Endodermal cell (in vitro differentiated cells): ENCODE results near the gene ZCCHC14. TPM values are rescaled to one million over a fixed set of nuclear protein-coding genes. Genes with fewer than 3 reads are reported as not detected.
A peak's percentile ranks its signal among the peaks of the same experiment; 100 is the strongest.
"Not testable (repeated sequence)": the region's sequence is repeated elsewhere in the genome, so short reads cannot be mapped to it uniquely, and the experiment has no call there.

ENCODE experiments used
- DNase-seq: peaks from one replicate; pipeline ENCODE4 v3.0.0-alpha.2; 2017
- H3K27ac ChIP-seq: 2 replicates; pipeline ENCODE4 v1.5.1; 2013; ENCODE audit warnings: mild to moderate bottlenecking, low read depth, low read length, moderate library complexity
- H3K27me3 ChIP-seq: 2 replicates; pipeline ENCODE4 v1.6.1; 2013; ENCODE audit warnings: mild to moderate bottlenecking, low read length, moderate library complexity; ENCODE audit not compliant: insufficient read depth, control insufficient read depth, poor library complexity, severe bottlenecking
- H3K36me3 ChIP-seq: 2 replicates; pipeline ENCODE4 v1.7.0; 2013; ENCODE audit warnings: mild to moderate bottlenecking, low read length, moderate library complexity; ENCODE audit not compliant: control insufficient read depth, insufficient read depth
- H3K4me1 ChIP-seq: one replicate; pipeline ENCODE4 v1.7.0; 2013; ENCODE audit warnings: low read length; ENCODE audit not compliant: control insufficient read depth, insufficient read depth
- H3K4me3 ChIP-seq: 2 replicates; pipeline ENCODE4 v1.5.1; 2013; ENCODE audit warnings: mild to moderate bottlenecking, low read length, moderate library complexity
- H3K9ac ChIP-seq: 2 replicates; pipeline ENCODE4 v1.6.1; 2013; ENCODE audit warnings: mild to moderate bottlenecking, low read length, moderate library complexity; ENCODE audit not compliant: poor library complexity, severe bottlenecking; ENCODE audit errors: extremely low read depth
- H3K9me3 ChIP-seq: 2 replicates; pipeline ENCODE4 v1.6.1; 2013; ENCODE audit warnings: mild to moderate bottlenecking, low read length, moderate library complexity; ENCODE audit not compliant: control insufficient read depth
- H3K27ac Mint-ChIP-seq: 2 replicates; pipeline ENCODE4 v1.8.0; 2020; ENCODE audit warnings: mixed read lengths
- H3K27me3 Mint-ChIP-seq: 2 replicates; pipeline ENCODE4 v1.8.0; 2021; ENCODE audit warnings: mild to moderate bottlenecking, mixed read lengths; ENCODE audit not compliant: insufficient read depth
- H3K36me3 Mint-ChIP-seq: 2 replicates; pipeline ENCODE4 v1.8.0; 2020; ENCODE audit warnings: low read depth, mixed read lengths
- H3K4me1 Mint-ChIP-seq: 2 replicates; pipeline ENCODE4 v1.8.0; 2020; ENCODE audit warnings: mixed read lengths
- H3K4me3 Mint-ChIP-seq: 2 replicates; pipeline ENCODE4 v1.8.0; 2020; ENCODE audit warnings: mild to moderate bottlenecking, moderate library complexity, mixed read lengths
- H3K9me3 Mint-ChIP-seq: 2 replicates; pipeline ENCODE4 v1.8.0; 2020; ENCODE audit warnings: mild to moderate bottlenecking, mixed read lengths
- WGBS, 2 experiments: methylation state at CpG; one replicate each; pipeline versions ENCODE4 v1.1.5 to v1.1.7; 2013; ENCODE audit warnings: missing lambda C conversion rate in 2 of 2, mixed read lengths in 1 of 2; ENCODE audit not compliant: insufficient coverage in 1 of 2, insufficient read length in 1 of 2; 5-methylcytosine and 5-hydroxymethylcytosine counted together
- total RNA-seq, 2 donors: library from RNA; stranded (reverse); fragmentation: NEBNext Ultra II Directional in 1 of 2; extraction: Animal tissue kit (Norgen Biotek cat#: 25700) in 1 of 2; gene quantifications; 2 replicates in 1 of 2; 3 replicates in 1 of 2; pipeline ENCODE4 v1.2.1, GENCODE V29; 2021
- TF ChIP-seq, protein P1 (sequence below): fragments of 200-600 bp; sonication (generic); conservative IDR thresholded peaks from 2 replicates; pipeline ENCODE4 v1.5.0; 2021; ENCODE audit warnings: antibody characterized with exemption, mild to moderate bottlenecking

Gene ZCCHC14
- total RNA-seq, 2 donors from 2014 or later = 27.3 to 33.7 TPM

DNA sequence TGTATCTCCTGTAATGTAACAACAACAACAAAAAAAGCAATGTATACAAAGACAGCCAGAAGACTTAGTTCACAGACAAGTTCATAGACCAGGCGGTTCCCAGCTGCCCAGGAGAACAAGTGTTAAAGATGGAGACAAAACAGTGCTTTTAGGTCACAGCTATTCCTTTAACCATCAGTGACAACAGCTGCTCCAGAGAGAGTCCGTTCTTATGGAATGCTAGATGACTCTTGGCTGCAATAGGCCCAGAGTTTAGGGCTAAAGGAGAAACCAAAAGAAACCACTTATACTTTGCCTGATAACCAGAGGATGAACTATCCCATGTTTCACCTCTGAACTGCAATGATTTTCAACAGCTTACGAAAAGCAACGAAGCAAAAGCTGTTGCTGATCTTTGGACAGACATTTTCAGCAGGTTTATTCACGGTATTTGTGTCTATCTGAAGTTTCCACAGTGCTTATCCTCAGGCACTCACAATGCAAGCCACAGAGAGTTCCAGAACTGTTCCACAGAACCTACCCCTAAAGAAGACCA lies 6.0 kb downstream of the ZCCHC14 start:
- no peak overlapping the region for H3K27ac ChIP-seq
- no peak overlapping the region for H3K9ac ChIP-seq
- H3K9me3 ChIP-seq = no peaks in the 10 kb centered on the region
- Mint-ChIP-seq H3K27ac (peak overlapping the region; percentile 28), H3K27me3 (no peaks in the 10 kb centered on the region), H3K36me3 (peaks cover 8% of the 10 kb centered on the region), H3K4me1 (peaks cover 41% of the 10 kb centered on the region), H3K9me3 (no peaks in the 10 kb centered on the region), H3K4me3 (no peak overlapping the region)
- 90 to 92% methylated on average over 4 to 5 of the region's 5 CpGs for WGBS, 2 experiments
- H3K4me3 ChIP-seq = no peak overlapping the region
- peaks cover 4% of the 10 kb centered on the region for H3K36me3 ChIP-seq
- TF ChIP-seq, protein P1, sequence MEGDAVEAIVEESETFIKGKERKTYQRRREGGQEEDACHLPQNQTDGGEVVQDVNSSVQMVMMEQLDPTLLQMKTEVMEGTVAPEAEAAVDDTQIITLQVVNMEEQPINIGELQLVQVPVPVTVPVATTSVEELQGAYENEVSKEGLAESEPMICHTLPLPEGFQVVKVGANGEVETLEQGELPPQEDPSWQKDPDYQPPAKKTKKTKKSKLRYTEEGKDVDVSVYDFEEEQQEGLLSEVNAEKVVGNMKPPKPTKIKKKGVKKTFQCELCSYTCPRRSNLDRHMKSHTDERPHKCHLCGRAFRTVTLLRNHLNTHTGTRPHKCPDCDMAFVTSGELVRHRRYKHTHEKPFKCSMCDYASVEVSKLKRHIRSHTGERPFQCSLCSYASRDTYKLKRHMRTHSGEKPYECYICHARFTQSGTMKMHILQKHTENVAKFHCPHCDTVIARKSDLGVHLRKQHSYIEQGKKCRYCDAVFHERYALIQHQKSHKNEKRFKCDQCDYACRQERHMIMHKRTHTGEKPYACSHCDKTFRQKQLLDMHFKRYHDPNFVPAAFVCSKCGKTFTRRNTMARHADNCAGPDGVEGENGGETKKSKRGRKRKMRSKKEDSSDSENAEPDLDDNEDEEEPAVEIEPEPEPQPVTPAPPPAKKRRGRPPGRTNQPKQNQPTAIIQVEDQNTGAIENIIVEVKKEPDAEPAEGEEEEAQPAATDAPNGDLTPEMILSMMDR = no peak
- peaks cover 6% of the 10 kb centered on the region for H3K4me1 ChIP-seq
- H3K27me3 ChIP-seq = no peaks in the 10 kb centered on the region
- no peak for DNase-seq

DNA sequence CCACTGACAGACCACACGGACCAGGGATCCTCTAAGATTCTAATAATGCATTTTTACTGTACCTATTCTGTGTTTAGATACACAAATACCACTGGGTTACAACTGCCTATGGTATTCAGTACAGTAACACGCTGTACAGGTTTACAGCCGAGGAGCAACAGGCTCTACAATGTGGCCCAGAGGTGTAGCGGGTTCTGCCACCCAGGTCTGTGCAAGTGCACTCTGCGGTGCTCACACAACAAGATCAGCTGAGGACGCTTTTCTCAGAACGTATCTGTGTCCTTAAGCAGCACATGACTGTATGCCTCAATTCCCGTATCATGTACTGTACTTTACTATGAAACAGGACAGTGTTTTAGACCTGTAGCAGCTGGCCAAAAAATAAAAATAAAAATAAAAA lies 6.5 kb downstream of the ZCCHC14 start:
- no peak for DNase-seq
- H3K27ac Mint-ChIP-seq = no peak overlapping the region
- no peak overlapping the region for H3K9ac ChIP-seq
- no peaks in the 10 kb centered on the region for H3K27me3 Mint-ChIP-seq
- no peak overlapping the region for H3K27ac ChIP-seq
- no peak overlapping the region for H3K4me3 ChIP-seq
- no peaks in the 10 kb centered on the region for H3K27me3 ChIP-seq
- H3K36me3 ChIP-seq = peaks cover 4% of the 10 kb centered on the region
- H3K9me3 Mint-ChIP-seq = no peaks in the 10 kb centered on the region
- TF ChIP-seq, protein P1 = no peak
- H3K4me1 Mint-ChIP-seq = peaks cover 41% of the 10 kb centered on the region
- no peaks in the 10 kb centered on the region for H3K9me3 ChIP-seq
- H3K4me1 ChIP-seq = peaks cover 6% of the 10 kb centered on the region
- 93 to 94% methylated on average over 6 to 8 of the region's 8 CpGs for WGBS, 2 experiments
- H3K4me3 Mint-ChIP-seq = no peak overlapping the region
- peaks cover 8% of the 10 kb centered on the region for H3K36me3 Mint-ChIP-seq

DNA sequence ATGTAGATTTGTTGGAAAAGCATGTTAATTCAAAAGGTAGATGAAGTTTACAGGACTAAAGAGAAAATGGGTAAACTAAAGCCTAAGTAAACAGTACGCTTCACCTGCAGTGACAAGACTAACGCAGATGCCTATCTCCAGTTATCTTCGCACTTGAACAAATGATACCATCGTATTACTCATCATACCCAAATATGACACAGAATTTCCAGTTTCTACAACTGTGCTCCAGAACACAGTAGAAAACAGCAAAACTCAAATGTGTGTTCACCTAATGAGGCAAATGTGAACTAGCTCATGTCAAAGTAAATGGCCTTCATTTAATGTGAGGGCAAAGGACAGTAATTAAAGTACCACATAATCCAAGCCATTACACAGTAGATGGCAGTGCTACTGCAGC lies 7.0 kb downstream of the ZCCHC14 start:
- not testable (repeated sequence) for H3K4me1 ChIP-seq, H3K36me3 ChIP-seq, H3K27ac Mint-ChIP-seq, H3K9ac ChIP-seq, H3K36me3 Mint-ChIP-seq, H3K27ac ChIP-seq, DNase-seq, H3K4me3 Mint-ChIP-seq, H3K9me3 Mint-ChIP-seq, H3K27me3 Mint-ChIP-seq, H3K4me3 ChIP-seq, H3K27me3 ChIP-seq, H3K9me3 ChIP-seq
- H3K4me1 Mint-ChIP-seq = peaks cover 39% of the 10 kb centered on the region
- WGBS, 2 experiments = 100% methylated on average over 4 of the region's 4 CpGs; no CpG with 5 or more reads in 1 of the 2 experiments
